ENCODE results near the gene NME4. TPM values are rescaled to one million over a fixed set of nuclear protein-coding genes. Genes with fewer than 3 reads are reported as not detected.

NME4 gene
- total RNA-seq, 2 experiments from 2014 or later, result 25.0 TPM

DNA sequence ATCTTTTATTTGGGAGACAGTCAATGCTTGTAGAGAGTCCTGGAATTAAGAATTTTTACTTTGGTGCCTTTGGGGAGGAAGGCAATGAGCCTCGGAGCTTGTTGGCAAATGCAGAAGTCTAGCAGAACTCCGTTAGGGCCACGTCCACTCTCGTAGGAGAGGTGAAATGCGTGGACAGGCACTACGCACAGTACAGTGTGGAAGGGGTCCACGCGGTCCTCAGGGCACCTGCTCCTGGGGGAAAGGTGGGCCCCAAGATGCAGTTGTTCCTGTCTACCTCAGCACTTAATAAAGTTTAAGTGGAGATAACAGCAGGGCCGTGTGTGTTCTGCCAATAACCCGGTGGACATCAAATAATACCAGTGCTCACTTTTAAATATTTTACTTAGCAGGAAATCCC is 30.3 kb downstream of the NME4 start:
- peaks cover 3% of the 10 kb centered on the region; the same call in 1 of the 2 replicates for H3K36me3 ChIP-seq (ENCODE audit: insufficient read depth, low read length)
- H3K79me2 ChIP-seq (ENCODE audit: insufficient read depth, low read depth, low read length), result peaks cover 14% of the 10 kb centered on the region; the same call in 1 of the 2 replicates
- H3K4me1 ChIP-seq (ENCODE audit: insufficient read depth, low read length, poor library complexity, severe bottlenecking), result peaks cover 22% of the 10 kb centered on the region
- no peaks in the 10 kb centered on the region for H3K9me3 ChIP-seq (ENCODE audit: low read length)
- peak overlapping the region; percentile 90 for H3K4me3 ChIP-seq (ENCODE audit: low read depth, low read length, poor library complexity, severe bottlenecking)
- peak overlapping the region; percentile 87 for H3K4me2 ChIP-seq (ENCODE audit: low read length)
- CTCF ChIA-PET (ENCODE audit: unreplicated experiment), result no interaction called here
- no peak overlapping the region for H2AFZ ChIP-seq (ENCODE audit: low read length)
- no peaks in the 10 kb centered on the region for H3K9me2 ChIP-seq (ENCODE audit: insufficient read depth, low read length)
- H3K27ac ChIP-seq (ENCODE audit: low read depth, low read length, poor library complexity, severe bottlenecking), result no peak overlapping the region
- no peak for DNase-seq (ENCODE audit: low spot score)
- POLR2A ChIA-PET, result no interaction called here
- peaks cover 12% of the 10 kb centered on the region for H4K20me1 ChIP-seq (ENCODE audit: insufficient read depth, low read length)
- TSS peak; percentile 62 for BruUV-seq (replicated peaks)
- intact Hi-C loops (cut with micrococcal nuclease; ENCODE audit: unreplicated experiment), result no loop called here
- TF ChIP-seq, protein P1, sequence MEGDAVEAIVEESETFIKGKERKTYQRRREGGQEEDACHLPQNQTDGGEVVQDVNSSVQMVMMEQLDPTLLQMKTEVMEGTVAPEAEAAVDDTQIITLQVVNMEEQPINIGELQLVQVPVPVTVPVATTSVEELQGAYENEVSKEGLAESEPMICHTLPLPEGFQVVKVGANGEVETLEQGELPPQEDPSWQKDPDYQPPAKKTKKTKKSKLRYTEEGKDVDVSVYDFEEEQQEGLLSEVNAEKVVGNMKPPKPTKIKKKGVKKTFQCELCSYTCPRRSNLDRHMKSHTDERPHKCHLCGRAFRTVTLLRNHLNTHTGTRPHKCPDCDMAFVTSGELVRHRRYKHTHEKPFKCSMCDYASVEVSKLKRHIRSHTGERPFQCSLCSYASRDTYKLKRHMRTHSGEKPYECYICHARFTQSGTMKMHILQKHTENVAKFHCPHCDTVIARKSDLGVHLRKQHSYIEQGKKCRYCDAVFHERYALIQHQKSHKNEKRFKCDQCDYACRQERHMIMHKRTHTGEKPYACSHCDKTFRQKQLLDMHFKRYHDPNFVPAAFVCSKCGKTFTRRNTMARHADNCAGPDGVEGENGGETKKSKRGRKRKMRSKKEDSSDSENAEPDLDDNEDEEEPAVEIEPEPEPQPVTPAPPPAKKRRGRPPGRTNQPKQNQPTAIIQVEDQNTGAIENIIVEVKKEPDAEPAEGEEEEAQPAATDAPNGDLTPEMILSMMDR (conservative IDR thresholded peaks at IDR 0.05; ENCODE audit: low read length), result no peak

DNA sequence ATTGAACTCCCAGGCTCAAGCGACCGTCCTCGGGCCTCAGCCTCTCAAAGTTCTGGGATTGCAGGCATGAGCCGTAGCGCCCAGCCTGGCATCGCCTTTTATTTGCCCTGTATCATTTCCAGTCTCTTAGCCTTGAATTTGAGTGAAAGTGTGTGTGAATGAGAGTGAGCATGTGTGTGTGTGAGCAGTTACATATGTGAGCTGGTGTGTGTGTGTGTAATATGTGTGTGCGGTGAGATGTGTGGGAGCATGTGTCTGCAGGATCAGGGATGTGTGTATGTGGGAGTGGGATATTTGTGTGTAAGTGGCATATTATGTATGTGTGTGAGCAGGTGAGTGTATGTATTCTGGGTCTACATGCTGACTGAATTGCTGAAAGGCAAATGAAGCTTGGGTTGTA is 33.9 kb downstream of the NME4 start:
- H3K9me2 ChIP-seq (ENCODE audit: insufficient read depth, low read length), result no peaks in the 10 kb centered on the region
- H3K36me3 ChIP-seq (ENCODE audit: insufficient read depth, low read length), result peaks cover 10% of the 10 kb centered on the region
- no peak overlapping the region for H3K4me2 ChIP-seq (ENCODE audit: low read length)
- H3K4me3 ChIP-seq (ENCODE audit: low read depth, low read length, poor library complexity, severe bottlenecking), result no peak overlapping the region
- H3K79me2 ChIP-seq (ENCODE audit: insufficient read depth, low read depth, low read length), result peaks cover 14% of the 10 kb centered on the region; the same call in 1 of the 2 replicates
- TF ChIP-seq, protein P1 (conservative IDR thresholded peaks at IDR 0.05; ENCODE audit: low read length), result no peak
- TF ChIP-seq EZH2phosphoT487 (IDR thresholded peaks at IDR 0.05; ENCODE audit: borderline replicate concordance, low read depth, low read length), result no peak
- intact Hi-C loops (cut with micrococcal nuclease; ENCODE audit: unreplicated experiment), result no loop called here
- H3K27ac ChIP-seq (ENCODE audit: low read depth, low read length, poor library complexity, severe bottlenecking), result no peak overlapping the region
- POLR2A ChIA-PET, result no interaction called here
- H2AFZ ChIP-seq (ENCODE audit: low read length), result no peak overlapping the region
- H4K20me1 ChIP-seq (ENCODE audit: insufficient read depth, low read length), result peaks cover 12% of the 10 kb centered on the region
- peaks cover 14% of the 10 kb centered on the region for H3K4me1 ChIP-seq (ENCODE audit: insufficient read depth, low read length, poor library complexity, severe bottlenecking)
- CTCF ChIA-PET (ENCODE audit: unreplicated experiment), result no interaction called here
- BruUV-seq (replicated peaks), result no TSS peak
- no peak for DNase-seq (ENCODE audit: low spot score)
- H3K9me3 ChIP-seq (ENCODE audit: low read length), result no peaks in the 10 kb centered on the region

- Histone ChIP-seq H3K9me2 (ENCODE audit: insufficient read depth, low read length) (no peaks in the 10 kb centered on the region), H3K9me3 (ENCODE audit: low read length) (no peaks in the 10 kb centered on the region), H3K4me1 (ENCODE audit: insufficient read depth, low read length, poor library complexity, severe bottlenecking) (peaks cover 9% of the 10 kb centered on the region), H3K4me2 (ENCODE audit: low read length) (no peak overlapping the region), H3K27ac (ENCODE audit: low read depth, low read length, poor library complexity, severe bottlenecking) (no peak overlapping the region), H3K4me3 (ENCODE audit: low read depth, low read length, poor library complexity, severe bottlenecking) (no peak overlapping the region), H2AFZ (ENCODE audit: low read length) (no peak overlapping the region), H3K79me2 (ENCODE audit: insufficient read depth, low read depth, low read length) (no peaks in the 10 kb centered on the region), H3K36me3 (ENCODE audit: insufficient read depth, low read length) (peaks cover 5% of the 10 kb centered on the region; the same call in 1 of the 2 replicates), H4K20me1 (ENCODE audit: insufficient read depth, low read length) (no peaks in the 10 kb centered on the region; the same call in 1 of the 2 replicates)
- ChIA-PET POLR2A (interaction anchor here (0.5 to 0.8 kb wide), 3 partner anchors 13 to 170 kb away, joined by 4 to 5 read pairs (median 4); no protein-coding TSS in a partner anchor), CTCF (ENCODE audit: unreplicated experiment) (no interaction called here)
- no TSS peak for BruUV-seq (replicated peaks)
- intact Hi-C loops (cut with micrococcal nuclease; ENCODE audit: unreplicated experiment), result no loop called here
- TF ChIP-seq, protein P1 (conservative IDR thresholded peaks at IDR 0.05; ENCODE audit: low read length), result no peak
- TF ChIP-seq EZH2phosphoT487 (IDR thresholded peaks at IDR 0.05; ENCODE audit: borderline replicate concordance, low read depth, low read length), result no peak
- DNase-seq (ENCODE audit: low spot score), result no peak
These were observed 43.6 kb downstream of the NME4 start for GRCh38 chr16:440627-441026.

Measured in OCI-LY7 (cell line).